HG03066 (cell line): ENCODE data around the gene ALLC.
"Not testable (repeated sequence)": the region's sequence is repeated elsewhere in the genome, so short reads cannot be mapped to it uniquely, and the experiment has no call there.

Source experiments
- ATAC-seq: cut with Tn5 transposase; IDR thresholded peaks from one replicate; pipeline ENCODE4 v1.9.1; 2021; ENCODE audit warnings: low read depth; ENCODE audit not compliant: unreplicated experiment

The ALLC gene

DNA sequence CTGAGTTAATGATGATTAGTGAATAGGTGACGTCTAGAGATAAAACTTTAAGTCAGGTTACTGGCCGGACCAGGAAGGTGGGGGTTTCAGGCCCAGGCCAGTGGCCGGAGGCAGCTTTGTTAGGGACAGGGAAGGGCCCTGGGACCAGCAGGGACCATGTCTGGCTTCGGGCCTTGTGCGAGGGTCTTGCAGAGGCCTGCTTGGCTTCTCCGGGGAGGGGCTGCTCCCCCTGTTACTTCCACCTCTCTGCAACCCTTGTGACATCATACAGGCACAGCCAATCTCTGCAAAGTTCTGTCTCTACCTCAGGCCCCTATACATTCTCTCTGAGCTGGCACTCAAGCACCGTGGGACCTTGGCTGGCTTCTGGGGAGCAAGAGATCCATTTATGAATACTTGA, at the start of gene ALLC:
Gene ALLC (plus strand): TSS at position 320 of the 400 bp plus-strand sequence. CDS start 12,958 bp downstream, outside the sequence.
- no peak for ATAC-seq

DNA sequence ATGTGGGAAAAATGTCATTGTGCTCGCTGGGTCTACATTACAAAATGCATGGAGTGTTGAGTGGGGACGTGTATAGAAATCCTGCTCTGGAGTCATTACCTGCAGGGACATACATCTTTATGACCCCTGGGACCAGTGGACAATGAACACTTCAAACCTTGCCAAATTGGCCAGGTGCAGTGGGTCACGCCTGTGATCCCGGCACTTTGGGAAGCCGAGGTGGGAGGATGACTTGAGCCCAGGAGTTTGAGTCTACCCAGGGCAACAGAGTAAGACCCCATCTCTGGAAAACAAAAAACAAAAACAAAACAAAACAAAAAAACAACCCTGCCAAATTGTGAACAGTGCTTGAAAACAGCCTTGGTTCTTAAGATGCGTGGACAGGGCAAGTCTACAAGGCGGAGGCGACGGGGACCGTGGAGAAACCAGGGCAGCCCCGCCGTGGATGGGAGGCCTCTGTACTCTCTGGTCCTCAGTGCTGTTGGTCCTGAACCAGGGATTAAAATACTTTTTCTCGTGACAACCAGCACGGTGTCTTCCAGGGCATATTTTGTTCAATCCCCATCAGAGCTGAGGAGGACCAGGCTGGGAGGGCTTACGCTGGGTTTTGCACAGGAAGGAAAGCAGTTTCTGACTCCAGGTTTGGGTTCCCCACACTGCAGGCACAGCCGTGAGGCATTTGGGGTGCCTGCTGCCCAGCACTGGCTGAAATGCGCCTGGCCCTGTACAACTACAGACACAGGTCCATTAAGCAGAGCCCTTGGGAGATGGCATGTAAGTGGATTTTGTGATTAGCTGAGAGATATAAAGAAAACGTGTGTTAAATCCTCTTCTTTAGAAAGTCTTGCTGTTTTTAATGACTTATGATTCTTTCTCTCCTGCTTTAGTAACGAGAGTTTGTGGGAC, 49.4 kb upstream of the ALLC start:
- no peak for ATAC-seq

- ATAC-seq: peak; percentile 59
Measured at GRCh38 chr2:3609279-3609673, 48.7 kb upstream of the ALLC start.

- ATAC-seq: no peak
Measured at GRCh38 chr2:3610415-3610814, 47.6 kb upstream of the ALLC start.

- no peak for ATAC-seq
Measured at GRCh38 chr2:3610881-3611505, 47.0 kb upstream of the ALLC start.

GRCh38 chr2:3611589-3611988, 46.4 kb upstream of the ALLC start:
- no peak for ATAC-seq

GRCh38 chr2:3612639-3613523, 45.1 kb upstream of the ALLC start:
- ATAC-seq: no peak

DNA sequence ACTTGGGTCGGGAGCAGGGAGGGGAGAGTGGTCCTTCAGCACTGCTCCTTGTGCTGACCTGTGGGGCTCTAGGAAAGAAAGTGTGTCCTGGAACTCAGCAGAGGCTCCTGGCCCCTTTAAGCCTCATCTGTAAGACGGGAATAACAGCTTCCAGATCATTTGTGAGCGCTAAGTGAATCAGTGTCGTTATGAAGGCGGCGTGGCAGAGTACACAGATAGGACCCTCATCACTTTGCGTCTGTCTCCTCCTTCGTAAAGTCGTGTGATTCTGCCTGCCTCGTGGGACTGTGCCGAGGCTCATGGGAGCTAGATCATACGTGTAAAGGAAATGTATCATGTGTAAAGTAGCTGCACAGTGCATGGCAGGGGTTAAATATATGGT, 44.5 kb upstream of the ALLC start:
- ATAC-seq: no peak

DNA sequence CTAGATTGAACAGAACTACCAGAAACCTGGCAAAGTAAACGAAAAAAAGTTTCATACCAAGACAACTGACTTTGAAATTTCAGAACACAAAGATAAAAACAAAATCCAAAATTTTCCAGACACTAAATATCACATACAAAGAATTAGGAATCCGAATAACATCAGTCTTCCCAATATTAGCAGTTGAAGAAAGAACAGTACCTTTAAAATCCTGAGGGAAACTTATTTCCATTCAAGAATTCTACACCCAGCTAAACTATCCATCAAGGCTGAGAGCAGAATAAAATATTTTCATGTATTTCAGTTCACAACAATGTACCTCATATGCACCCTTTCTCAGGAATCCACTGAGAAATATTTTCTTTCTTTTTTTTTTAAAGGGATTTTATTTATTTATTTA, 43.3 kb upstream of the ALLC start:
- ATAC-seq: not testable (repeated sequence)

DNA sequence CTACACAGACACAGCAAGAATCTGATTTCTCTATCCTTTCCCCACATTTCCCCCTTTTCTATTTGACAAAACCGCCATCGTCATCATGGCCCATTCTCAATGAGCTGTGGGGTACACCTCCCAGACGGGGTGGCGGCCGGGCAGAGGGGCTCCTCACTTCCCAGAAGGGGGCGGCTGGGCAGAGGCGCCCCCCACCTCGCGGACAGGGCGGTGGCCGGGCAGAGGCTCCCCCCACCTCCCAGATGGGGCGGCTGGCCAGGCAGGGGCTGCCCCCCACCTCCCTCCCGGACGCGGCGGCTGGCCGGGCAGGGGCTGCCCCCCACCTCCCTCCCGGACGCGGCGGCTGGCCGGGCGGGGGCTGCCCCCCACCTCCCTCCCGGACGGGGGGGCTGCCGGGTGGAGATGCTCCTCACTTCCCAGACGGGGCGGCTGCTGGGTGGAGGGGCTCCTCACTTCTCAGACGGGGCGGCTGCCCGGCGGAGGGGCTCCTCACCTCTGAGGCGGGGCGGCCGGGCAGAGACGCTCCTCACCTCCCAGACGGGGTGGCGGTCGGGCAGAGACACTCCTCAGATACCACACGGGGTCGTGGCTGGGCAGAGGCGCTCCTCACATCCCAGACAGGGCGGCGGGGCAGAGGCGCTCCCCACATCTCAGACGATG, 42.3 kb upstream of the ALLC start:
- not testable (repeated sequence) for ATAC-seq

DNA sequence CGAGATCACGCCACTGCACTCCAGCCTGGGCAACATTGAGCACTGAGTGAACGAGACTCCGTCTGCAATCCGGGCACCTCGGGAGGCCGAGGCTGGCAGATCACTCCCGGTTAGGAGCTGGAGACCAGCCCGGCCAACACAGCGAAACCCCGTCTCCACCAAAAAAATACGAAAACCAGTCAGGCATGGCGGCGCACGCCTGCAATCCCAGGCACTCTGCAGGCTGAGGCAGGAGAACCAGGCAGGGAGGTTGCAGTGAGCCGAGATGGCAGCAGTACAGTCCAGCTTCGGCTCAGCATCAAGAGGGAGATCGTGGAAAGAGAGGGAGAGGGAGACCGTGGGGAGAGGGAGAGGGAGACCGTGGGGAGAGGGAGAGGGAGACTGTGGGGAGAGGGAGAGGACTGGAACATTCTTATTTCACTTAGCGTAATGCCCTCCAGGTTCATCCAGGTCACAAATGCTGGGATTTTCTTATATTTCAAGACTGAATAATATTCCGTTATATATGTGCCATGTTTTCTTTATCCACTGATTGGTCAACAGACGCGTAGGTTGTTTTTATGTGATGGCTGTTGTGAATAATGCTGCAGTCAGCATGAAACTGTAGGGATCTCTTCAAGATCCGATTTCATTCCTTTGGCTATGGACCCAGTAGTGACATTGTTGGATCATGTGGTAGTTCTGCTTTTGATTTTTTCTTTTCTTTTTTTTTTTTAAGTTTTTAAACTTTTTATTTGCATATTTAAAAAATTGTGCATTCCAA, 41.4 kb upstream of the ALLC start:
- ATAC-seq: not testable (repeated sequence)

- no peak for ATAC-seq
Measured at GRCh38 chr2:3617198-3617890, 40.7 kb upstream of the ALLC start.

DNA sequence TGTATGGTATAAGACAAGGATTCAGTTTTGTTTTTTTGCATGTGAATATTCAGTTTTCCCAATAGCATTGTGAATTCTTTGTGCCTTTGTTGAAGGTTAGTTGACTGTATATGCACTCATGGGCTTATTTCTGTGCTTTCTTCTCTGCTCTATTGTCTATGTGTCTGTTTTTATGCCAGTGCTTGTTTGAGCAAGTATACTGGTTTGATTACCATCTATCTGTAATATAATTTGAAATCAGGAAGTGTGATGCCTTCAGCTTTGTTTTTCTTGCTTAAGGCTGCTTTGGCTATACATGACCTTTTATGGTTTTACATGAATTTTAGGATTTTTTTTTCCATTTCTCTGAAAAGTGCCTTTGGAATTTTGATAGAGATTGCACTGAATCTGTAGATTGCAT, 39.6 kb upstream of the ALLC start:
- ATAC-seq: no peak

DNA sequence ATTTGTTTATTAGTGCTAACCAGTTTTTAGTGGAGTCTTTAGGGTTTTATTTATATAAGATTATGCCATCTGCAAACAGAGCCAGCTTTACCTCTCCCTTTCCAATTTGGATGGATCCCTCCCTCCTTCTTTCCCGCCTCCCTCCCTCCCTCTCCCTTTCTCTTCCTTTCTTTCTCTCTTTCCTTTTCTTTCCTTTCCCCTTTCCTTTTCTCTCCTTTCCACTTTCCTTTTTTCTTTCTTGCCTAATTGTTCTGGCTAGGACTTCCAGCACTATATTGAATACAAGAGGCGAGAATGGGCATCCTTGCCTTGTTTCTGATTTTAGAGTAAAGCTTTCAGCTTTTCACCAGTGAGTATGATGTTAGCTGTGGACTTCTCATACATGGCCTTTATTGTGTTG, 39.0 kb upstream of the ALLC start:
- ATAC-seq: no peak

- not testable (repeated sequence) for ATAC-seq
Measured at GRCh38 chr2:3619661-3620060, 38.3 kb upstream of the ALLC start.

GRCh38 chr2:3620834-3621233, 37.2 kb upstream of the ALLC start:
- ATAC-seq: no peak

GRCh38 chr2:3622967-3623366, 35.0 kb upstream of the ALLC start:
- no peak for ATAC-seq

- ATAC-seq: peak; percentile 57
Measured at GRCh38 chr2:3624059-3624794, 33.8 kb upstream of the ALLC start.
